Hepatocyte (in vitro differentiated cells): ENCODE data around the gene CSMD2. TPM values are rescaled to one million over a fixed set of nuclear protein-coding genes. Genes with fewer than 3 reads are reported as not detected.

ENCODE experiments used
- DNase-seq: peaks from one replicate; pipeline ENCODE4 v3.0.0-alpha.2; 2016; ENCODE audit warnings: low spot score
- H2AFZ ChIP-seq: fragments of 200-600 bp; sonication (generic); 2 replicates; pipeline ENCODE4 v1.6.0; 2016; ENCODE audit warnings: antibody characterized with exemption, mild to moderate bottlenecking
- H3K27ac ChIP-seq: fragments of 200-600 bp; sonication (generic); 2 replicates; pipeline ENCODE4 v1.5.1; 2016; ENCODE audit warnings: mild to moderate bottlenecking
- H3K27me3 ChIP-seq: fragments of 200-600 bp; sonication (generic); 2 replicates; pipeline ENCODE4 v1.6.1; 2016
- H3K36me3 ChIP-seq: fragments of 200-600 bp; sonication (generic); replicated peaks from 2 replicates; pipeline ENCODE4 v1.5.1; 2016; ENCODE audit warnings: low read depth; ENCODE audit not compliant: insufficient read depth
- H3K4me1 ChIP-seq: fragments of 200-600 bp; sonication (generic); 2 replicates; pipeline ENCODE4 v1.5.1; 2016; ENCODE audit warnings: mild to moderate bottlenecking, moderate library complexity; ENCODE audit not compliant: insufficient read depth
- H3K4me2 ChIP-seq: fragments of 200-600 bp; sonication (generic); 2 replicates; pipeline ENCODE4 v1.6.0; 2016
- H3K4me3 ChIP-seq: fragments of 200-600 bp; sonication (generic); 2 replicates; pipeline ENCODE4 v1.5.1; 2016; ENCODE audit warnings: mild to moderate bottlenecking
- H3K79me2 ChIP-seq: fragments of 200-600 bp; sonication (generic); 2 replicates; pipeline ENCODE4 v1.6.0; 2017; ENCODE audit warnings: mild to moderate bottlenecking
- H3K9me2 ChIP-seq: fragments of 200-600 bp; sonication (generic); replicated peaks from 2 replicates; pipeline ENCODE4 v1.6.0; 2017; ENCODE audit warnings: mild to moderate bottlenecking; ENCODE audit not compliant: insufficient read depth
- H3K9me3 ChIP-seq: fragments of 200-600 bp; sonication (generic); 2 replicates; pipeline ENCODE4 v1.5.1; 2016; ENCODE audit warnings: low read depth, mild to moderate bottlenecking
- H4K20me1 ChIP-seq: fragments of 200-600 bp; sonication (generic); 2 replicates; pipeline ENCODE4 v1.6.0; 2016; ENCODE audit warnings: mild to moderate bottlenecking; ENCODE audit not compliant: insufficient read depth, poor library complexity, severe bottlenecking
- EZH2 ChIP-seq: fragments of 200-600 bp; sonication (generic); IDR thresholded peaks from 2 replicates; pipeline ENCODE4 v1.6.1; 2016; ENCODE audit warnings: antibody characterized with exemption, mild to moderate bottlenecking, borderline replicate concordance
- EZH2phosphoT487 ChIP-seq: fragments of 200-600 bp; sonication (generic); IDR thresholded peaks from one replicate; pipeline ENCODE4 v1.6.1; 2018; ENCODE audit warnings: antibody characterized with exemption, mild to moderate bottlenecking, low read depth, moderate library complexity; ENCODE audit not compliant: unreplicated experiment, severe bottlenecking
- WGBS: methylation state at CpG from one replicate; pipeline ENCODE4 v1.1.6; 2016; ENCODE audit warnings: low lambda C conversion rate; ENCODE audit errors: missing lambda C conversion rate; 5-methylcytosine and 5-hydroxymethylcytosine counted together
- polyA plus RNA-seq: library from polyadenylated mRNA; unstranded; fragments of >200 nt; fragmentation: Nextera tagmentation; extraction: Ambion mirVana; gene quantifications from 2 replicates; pipeline ENCODE4 v1.2.1, GENCODE V29; 2016
- total RNA-seq: library from RNA; depleted of rRNA; stranded (reverse); fragments of >200 nt; gene quantifications from 2 replicates; pipeline ENCODE4 v1.2.3, GENCODE V29; 2014
- TF ChIP-seq, protein P1 (sequence below): fragments of 200-600 bp; sonication (generic); IDR thresholded peaks from 2 replicates; pipeline ENCODE4 v1.5.1; 2016; ENCODE audit warnings: antibody characterized with exemption, mild to moderate bottlenecking; ENCODE audit not compliant: poor library complexity

Gene CSMD2
- total and polyA plus RNA-seq, 2 experiments from 2014 or later = 0.10 to 0.37 TPM

DNA sequence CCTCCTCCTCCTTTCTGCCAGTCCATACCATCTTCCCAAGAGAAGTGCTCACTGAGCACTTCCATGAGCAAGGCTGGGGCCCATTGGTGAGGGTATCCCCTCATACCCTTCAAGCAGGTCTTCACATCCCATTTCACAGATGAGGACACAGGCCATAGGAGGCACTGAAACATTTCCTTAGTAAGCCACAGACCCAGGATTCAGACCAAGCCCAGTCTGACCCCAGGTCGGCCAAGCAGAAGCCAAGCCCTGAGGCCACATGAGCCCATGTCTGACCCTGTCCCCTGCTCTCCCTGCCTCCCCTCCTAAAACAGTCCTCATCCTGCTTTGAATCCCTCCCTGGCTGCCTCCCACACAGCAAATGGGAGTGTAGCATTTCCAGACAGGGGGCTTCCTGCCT is 546.4 kb downstream of the CSMD2 start:
- TF ChIP-seq EZH2phosphoT487 = no peak
- no peak for TF ChIP-seq EZH2
- TF ChIP-seq, protein P1, sequence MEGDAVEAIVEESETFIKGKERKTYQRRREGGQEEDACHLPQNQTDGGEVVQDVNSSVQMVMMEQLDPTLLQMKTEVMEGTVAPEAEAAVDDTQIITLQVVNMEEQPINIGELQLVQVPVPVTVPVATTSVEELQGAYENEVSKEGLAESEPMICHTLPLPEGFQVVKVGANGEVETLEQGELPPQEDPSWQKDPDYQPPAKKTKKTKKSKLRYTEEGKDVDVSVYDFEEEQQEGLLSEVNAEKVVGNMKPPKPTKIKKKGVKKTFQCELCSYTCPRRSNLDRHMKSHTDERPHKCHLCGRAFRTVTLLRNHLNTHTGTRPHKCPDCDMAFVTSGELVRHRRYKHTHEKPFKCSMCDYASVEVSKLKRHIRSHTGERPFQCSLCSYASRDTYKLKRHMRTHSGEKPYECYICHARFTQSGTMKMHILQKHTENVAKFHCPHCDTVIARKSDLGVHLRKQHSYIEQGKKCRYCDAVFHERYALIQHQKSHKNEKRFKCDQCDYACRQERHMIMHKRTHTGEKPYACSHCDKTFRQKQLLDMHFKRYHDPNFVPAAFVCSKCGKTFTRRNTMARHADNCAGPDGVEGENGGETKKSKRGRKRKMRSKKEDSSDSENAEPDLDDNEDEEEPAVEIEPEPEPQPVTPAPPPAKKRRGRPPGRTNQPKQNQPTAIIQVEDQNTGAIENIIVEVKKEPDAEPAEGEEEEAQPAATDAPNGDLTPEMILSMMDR = no peak
- Histone ChIP-seq H3K36me3 (no peaks in the 10 kb centered on the region), H3K9me2 (no peaks in the 10 kb centered on the region), H3K27me3 (peaks cover 36% of the 10 kb centered on the region), H3K79me2 (no peaks in the 10 kb centered on the region), H2AFZ (no peak overlapping the region), H3K27ac (no peak overlapping the region), H4K20me1 (no peaks in the 10 kb centered on the region), H3K4me2 (no peak overlapping the region), H3K4me1 (no peaks in the 10 kb centered on the region), H3K9me3 (no peaks in the 10 kb centered on the region), H3K4me3 (no peak overlapping the region)
- no peak for DNase-seq
- WGBS = 92% methylated on average over 1 of the region's 1 CpG

DNA sequence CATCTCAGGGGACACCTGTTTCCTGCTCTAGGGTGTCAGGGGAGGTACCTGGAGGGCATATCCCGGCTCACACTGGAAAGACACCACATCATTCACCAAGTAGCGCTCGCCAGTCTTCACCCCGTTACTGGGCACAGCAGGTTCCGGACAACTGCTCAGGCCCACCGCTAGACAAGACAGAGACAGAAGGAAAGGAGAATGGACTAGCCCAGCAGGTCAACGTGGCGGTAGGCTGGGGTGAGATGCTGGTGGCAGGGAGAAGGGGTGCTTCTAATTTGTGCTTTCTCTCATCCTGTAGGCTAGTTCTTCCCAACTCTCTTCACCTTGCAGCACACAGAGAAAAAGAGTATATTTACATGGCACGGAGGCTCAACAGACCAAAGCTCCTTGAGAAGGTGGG is 547.6 kb downstream of the CSMD2 start:
- no peak for DNase-seq
- peaks cover 40% of the 10 kb centered on the region for H3K27me3 ChIP-seq
- H3K4me2 ChIP-seq = no peak overlapping the region
- H3K4me1 ChIP-seq = no peaks in the 10 kb centered on the region
- no peaks in the 10 kb centered on the region for H3K79me2 ChIP-seq
- 98% methylated on average over 9 of the region's 9 CpGs for WGBS
- TF ChIP-seq EZH2phosphoT487 (no peak), EZH2 (no peak)
- TF ChIP-seq, protein P1 = no peak
- no peak overlapping the region for H3K4me3 ChIP-seq
- H3K9me2 ChIP-seq = no peaks in the 10 kb centered on the region
- no peaks in the 10 kb centered on the region for H3K36me3 ChIP-seq
- H3K9me3 ChIP-seq = no peaks in the 10 kb centered on the region
- no peaks in the 10 kb centered on the region for H4K20me1 ChIP-seq
- no peak overlapping the region for H3K27ac ChIP-seq
- H2AFZ ChIP-seq = no peak overlapping the region

DNA sequence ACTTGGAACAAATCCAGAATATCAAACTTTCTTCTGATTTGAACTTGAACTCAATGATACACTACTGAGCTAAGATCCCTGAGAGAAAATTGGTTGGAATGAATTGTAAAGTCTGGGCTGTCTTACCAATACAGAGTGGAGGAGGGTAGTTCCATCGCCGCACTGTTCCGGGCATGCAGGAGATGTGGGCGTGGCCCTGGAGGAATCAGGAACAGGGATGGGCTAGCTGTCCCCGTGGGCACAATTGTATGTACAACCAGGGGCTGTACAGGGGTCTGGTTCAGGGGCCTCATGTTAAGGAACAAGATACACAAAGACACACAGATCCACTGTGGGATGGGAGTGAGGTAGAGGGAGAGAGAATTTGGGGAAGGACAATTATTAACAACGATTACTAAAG is 548.2 kb downstream of the CSMD2 start:
- H3K36me3 ChIP-seq = no peaks in the 10 kb centered on the region
- WGBS = 79% methylated on average over 6 of the region's 6 CpGs
- TF ChIP-seq EZH2phosphoT487 = no peak
- TF ChIP-seq, protein P1 = no peak
- no peak for TF ChIP-seq EZH2
- DNase-seq = no peak
- no peaks in the 10 kb centered on the region for H3K4me1 ChIP-seq
- H3K79me2 ChIP-seq = no peaks in the 10 kb centered on the region
- H3K4me2 ChIP-seq = no peak overlapping the region
- peaks cover 40% of the 10 kb centered on the region for H3K27me3 ChIP-seq
- no peak overlapping the region for H3K4me3 ChIP-seq
- no peaks in the 10 kb centered on the region for H3K9me2 ChIP-seq
- H4K20me1 ChIP-seq = no peaks in the 10 kb centered on the region
- no peak overlapping the region for H3K27ac ChIP-seq
- no peaks in the 10 kb centered on the region for H3K9me3 ChIP-seq
- H2AFZ ChIP-seq = no peak overlapping the region

DNA sequence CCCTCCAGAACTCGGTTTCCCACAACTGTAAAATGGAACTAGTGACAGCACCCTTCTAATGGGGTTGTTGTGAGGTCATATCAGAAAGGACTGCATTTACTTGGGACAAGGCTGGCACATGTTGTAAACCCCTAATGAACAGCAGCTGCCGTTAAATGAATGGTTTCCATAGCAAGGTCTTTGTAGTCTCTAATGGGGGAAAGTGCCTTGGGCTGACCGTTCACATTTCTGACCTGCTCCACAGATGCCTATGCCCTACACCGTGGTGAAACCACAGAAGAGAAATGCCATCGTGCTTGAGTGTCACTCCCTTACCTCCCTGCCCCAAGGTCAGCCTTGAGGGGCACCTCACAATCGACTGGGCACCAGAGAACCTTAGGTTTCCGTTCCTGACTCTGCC is 549.5 kb downstream of the CSMD2 start:
- no peak overlapping the region for H2AFZ ChIP-seq
- H3K79me2 ChIP-seq = no peaks in the 10 kb centered on the region
- no peaks in the 10 kb centered on the region for H3K9me2 ChIP-seq
- H3K4me2 ChIP-seq = no peak overlapping the region
- TF ChIP-seq, protein P1 = no peak
- no peak for TF ChIP-seq EZH2phosphoT487
- TF ChIP-seq EZH2 = no peak
- no peaks in the 10 kb centered on the region for H3K4me1 ChIP-seq
- WGBS = 49% methylated on average over 7 of the region's 7 CpGs
- H4K20me1 ChIP-seq = no peaks in the 10 kb centered on the region
- DNase-seq = no peak
- no peaks in the 10 kb centered on the region for H3K9me3 ChIP-seq
- no peak overlapping the region for H3K4me3 ChIP-seq
- H3K27me3 ChIP-seq = peaks cover 40% of the 10 kb centered on the region
- no peaks in the 10 kb centered on the region for H3K36me3 ChIP-seq
- H3K27ac ChIP-seq = no peak overlapping the region
